Hepatocyte (in vitro differentiated cells): Measurements from ENCODE around the gene MAN1B1.

ENCODE experiments used
- EZH2 ChIP-seq: fragments of 200-600 bp; sonication (generic); IDR thresholded peaks from 2 replicates; pipeline ENCODE4 v1.6.1; 2016; ENCODE audit warnings: antibody characterized with exemption, mild to moderate bottlenecking, borderline replicate concordance
- EZH2phosphoT487 ChIP-seq: fragments of 200-600 bp; sonication (generic); IDR thresholded peaks from one replicate; pipeline ENCODE4 v1.6.1; 2018; ENCODE audit warnings: antibody characterized with exemption, mild to moderate bottlenecking, low read depth, moderate library complexity; ENCODE audit not compliant: unreplicated experiment, severe bottlenecking
- TF ChIP-seq, protein P1 (sequence below): fragments of 200-600 bp; sonication (generic); IDR thresholded peaks from 2 replicates; pipeline ENCODE4 v1.5.1; 2016; ENCODE audit warnings: antibody characterized with exemption, mild to moderate bottlenecking; ENCODE audit not compliant: poor library complexity

DNA sequence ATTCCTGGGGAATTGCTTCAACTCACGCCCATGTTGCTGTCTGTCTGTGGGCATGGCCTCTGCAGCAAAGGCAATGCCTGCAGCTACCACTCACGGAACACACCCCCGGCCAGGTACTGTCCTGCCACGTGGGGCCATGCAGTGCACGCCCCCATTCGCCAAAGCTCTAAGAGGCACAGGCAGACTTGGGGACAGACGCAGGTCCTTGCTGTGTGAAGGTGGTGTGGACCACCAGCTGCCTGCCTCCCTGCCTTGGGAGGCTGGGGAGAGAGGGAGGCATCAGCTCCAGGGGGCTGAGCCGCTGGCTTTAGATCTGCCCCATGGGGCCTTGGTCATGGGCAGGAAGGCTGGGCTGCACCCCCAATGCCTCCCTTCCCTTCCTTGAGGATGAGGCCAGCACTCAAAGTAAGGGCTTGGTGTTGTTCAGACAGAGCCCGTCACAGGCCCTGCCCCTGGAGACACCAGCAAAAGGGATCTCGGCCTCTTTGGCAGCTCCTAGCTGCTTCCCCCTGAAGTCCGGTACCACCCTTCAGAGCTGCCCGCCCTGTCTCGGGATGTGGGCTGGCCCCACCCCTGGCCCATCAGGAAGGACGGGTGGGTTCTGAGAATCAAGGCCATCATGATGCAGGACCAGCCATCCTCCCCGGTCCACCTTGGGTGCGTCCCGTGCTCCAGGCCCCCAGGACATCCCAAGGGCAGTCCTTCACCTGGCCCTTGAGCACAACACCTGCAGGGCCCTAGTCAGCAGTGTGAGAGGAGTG lies 54.4 kb downstream of the MAN1B1 start:
- TF ChIP-seq, protein P1, sequence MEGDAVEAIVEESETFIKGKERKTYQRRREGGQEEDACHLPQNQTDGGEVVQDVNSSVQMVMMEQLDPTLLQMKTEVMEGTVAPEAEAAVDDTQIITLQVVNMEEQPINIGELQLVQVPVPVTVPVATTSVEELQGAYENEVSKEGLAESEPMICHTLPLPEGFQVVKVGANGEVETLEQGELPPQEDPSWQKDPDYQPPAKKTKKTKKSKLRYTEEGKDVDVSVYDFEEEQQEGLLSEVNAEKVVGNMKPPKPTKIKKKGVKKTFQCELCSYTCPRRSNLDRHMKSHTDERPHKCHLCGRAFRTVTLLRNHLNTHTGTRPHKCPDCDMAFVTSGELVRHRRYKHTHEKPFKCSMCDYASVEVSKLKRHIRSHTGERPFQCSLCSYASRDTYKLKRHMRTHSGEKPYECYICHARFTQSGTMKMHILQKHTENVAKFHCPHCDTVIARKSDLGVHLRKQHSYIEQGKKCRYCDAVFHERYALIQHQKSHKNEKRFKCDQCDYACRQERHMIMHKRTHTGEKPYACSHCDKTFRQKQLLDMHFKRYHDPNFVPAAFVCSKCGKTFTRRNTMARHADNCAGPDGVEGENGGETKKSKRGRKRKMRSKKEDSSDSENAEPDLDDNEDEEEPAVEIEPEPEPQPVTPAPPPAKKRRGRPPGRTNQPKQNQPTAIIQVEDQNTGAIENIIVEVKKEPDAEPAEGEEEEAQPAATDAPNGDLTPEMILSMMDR = no peak
- TF ChIP-seq EZH2 (no peak), EZH2phosphoT487 (no peak)
